Neuron (in vitro differentiated cells): ENCODE measurements around the gene ARMH3.

Experiments used
- H2AFZ ChIP-seq: one replicate; pipeline ENCODE4 v1.6.1; 2013; ENCODE audit warnings: low read depth, mild to moderate bottlenecking, inconsistent platforms, low read length, moderate library complexity
- H3K27me3 ChIP-seq: one replicate; pipeline ENCODE4 v1.6.1; 2013; ENCODE audit warnings: low read length; ENCODE audit not compliant: insufficient read depth
- H3K36me3 ChIP-seq: one replicate; pipeline ENCODE4 v1.6.1; 2013; ENCODE audit warnings: low read length; ENCODE audit not compliant: insufficient read depth
- H3K4me1 ChIP-seq: one replicate; pipeline ENCODE4 v1.6.1; 2013; ENCODE audit warnings: low read length; ENCODE audit not compliant: insufficient read depth
- H3K4me3 ChIP-seq: 2 replicates; pipeline ENCODE4 v1.5.1; 2013; ENCODE audit warnings: mild to moderate bottlenecking, low read length, moderate library complexity
- H3K9me3 ChIP-seq: one replicate; pipeline ENCODE4 v1.6.1; 2013; ENCODE audit warnings: low read length

The ARMH3 gene

DNA sequence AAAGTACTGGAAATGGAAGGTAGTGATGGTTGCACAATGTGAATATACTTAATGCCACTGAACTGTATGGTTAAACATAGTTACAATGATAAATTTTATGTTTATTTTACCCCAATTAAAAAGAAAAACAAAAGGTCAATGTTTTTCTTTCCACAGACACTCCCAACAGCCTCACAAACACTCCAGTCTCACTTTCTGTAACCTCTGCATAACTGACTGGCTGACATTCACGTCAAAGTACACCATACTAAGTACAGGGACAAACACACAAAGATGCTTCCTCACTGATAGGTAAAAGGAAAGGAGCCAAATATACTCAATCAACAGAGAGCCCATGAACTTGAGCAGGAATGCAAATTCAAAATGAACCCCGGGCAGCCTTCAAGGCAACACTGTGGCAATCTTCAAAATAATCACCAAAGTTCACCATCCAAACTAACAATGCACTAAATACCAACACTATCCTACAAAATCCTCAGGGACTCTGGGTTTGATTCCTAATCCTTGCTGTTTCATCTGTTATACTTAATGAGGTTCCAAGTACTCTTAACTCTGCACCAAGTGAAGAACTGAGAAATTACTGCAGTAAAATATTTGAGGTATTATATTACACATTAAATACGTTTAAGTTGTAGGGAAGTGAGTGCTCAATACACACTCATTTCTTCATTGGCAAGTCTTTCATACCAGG lies 90.8 kb downstream of the ARMH3 start:
- Histone ChIP-seq H3K36me3 (peaks cover 13% of the 10 kb centered on the region), H3K27me3 (no peaks in the 10 kb centered on the region), H3K4me3 (no peak overlapping the region), H2AFZ (no peak overlapping the region), H3K4me1 (no peaks in the 10 kb centered on the region), H3K9me3 (no peaks in the 10 kb centered on the region)

DNA sequence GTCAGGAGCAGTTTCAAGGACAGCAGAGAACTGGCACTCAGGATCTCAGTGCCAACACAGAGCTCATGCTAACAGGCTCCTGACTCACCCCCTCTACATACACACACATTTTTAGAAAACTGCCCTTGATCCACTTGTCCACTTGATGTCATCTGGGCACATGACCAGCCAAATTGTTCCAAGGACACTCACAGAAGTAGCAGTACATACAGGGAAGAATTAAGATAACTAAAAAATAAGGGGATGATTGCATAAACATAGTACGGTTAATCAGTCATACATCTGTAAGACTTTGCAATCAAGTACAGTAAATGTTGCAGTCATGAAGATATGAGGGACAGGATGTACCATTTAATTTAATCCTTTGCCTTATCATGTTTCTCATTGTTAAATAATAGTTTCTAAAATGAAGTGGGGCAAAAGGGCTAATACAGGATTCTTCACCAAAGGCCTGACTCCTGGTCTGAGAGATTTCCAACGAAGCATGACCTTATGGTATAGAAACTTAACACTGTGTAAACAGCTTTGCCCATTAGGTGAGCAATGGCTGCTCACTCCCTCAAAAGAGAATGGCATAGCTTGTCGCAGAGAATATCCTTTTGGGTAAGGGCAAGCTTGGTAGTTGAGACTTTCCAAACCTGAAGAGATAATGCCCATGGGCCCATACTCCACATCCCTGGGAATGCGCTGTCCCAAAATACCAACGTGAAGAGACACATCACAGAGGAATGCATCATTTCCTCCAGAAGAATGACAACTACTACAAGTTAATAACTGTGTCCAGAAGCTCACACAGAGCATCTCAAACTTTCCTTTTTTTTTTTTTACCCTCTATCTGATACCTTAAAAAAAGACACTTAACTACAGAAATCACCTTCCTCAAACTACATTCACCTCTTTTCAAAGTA lies 94.1 kb downstream of the ARMH3 start:
- Histone ChIP-seq H3K27me3 (no peaks in the 10 kb centered on the region), H3K4me1 (no peaks in the 10 kb centered on the region), H3K9me3 (no peaks in the 10 kb centered on the region), H3K36me3 (no peaks in the 10 kb centered on the region), H3K4me3 (no peak overlapping the region), H2AFZ (no peak overlapping the region)

DNA sequence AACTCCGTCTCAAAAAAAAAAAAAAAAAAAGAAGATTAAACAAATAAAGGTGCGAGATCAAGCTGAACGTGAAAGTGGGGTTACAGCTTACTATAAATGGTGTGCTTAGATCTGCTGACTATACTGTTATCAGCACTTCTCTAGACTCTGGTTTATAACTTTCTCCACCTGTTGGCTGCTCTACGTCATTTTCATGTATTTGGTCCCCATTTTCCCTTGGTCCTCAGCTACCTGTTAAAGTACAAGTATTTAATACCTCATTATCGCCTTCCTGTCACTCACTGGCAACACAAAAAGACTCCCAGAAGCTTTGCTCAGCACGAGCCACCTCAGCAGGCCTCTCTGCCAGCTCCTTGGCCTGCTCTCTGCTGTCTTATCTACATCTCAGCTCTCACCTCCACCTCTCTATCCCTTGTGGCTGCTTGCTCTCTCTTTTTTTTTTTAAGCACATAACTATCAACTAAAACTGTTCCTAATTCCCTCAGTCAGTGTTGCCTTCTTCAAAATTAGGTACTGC lies 95.0 kb downstream of the ARMH3 start:
- Histone ChIP-seq H3K4me1 (peaks cover 8% of the 10 kb centered on the region), H3K36me3 (no peaks in the 10 kb centered on the region), H3K27me3 (no peaks in the 10 kb centered on the region), H3K4me3 (no peak overlapping the region), H3K9me3 (no peaks in the 10 kb centered on the region), H2AFZ (no peak overlapping the region)

DNA sequence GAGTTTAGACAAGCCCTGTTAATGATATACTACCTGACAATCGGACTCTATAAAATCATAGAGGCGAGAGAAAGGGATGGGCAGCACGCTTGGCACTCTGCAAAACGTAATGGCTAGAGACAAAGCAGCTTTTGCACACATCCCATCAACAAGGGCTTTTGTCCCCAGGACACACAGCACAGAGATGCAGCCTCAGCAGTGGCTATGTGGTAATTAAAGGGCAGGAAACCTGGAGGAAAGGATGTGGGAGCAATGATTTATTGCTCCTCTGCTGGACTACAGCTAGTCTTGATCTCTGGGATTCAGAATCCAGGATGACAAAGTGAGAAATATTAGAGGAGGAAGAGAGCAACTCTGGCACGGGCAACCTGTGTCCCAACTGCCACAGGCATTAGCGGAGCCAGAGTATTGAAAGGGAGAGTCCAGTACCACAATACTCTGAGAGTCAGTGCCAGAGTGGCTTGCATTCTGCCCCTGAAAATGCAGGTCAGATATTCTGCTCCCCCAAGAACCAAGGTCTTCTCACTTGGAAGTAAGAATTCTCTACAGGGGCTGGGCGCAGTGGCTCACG lies 96.5 kb downstream of the ARMH3 start:
- no peak overlapping the region for H3K4me3 ChIP-seq
- no peaks in the 10 kb centered on the region for H3K9me3 ChIP-seq
- H3K27me3 ChIP-seq = no peaks in the 10 kb centered on the region
- peaks cover 9% of the 10 kb centered on the region for H3K4me1 ChIP-seq
- H3K36me3 ChIP-seq = peaks cover 6% of the 10 kb centered on the region
- H2AFZ ChIP-seq = no peak overlapping the region

DNA sequence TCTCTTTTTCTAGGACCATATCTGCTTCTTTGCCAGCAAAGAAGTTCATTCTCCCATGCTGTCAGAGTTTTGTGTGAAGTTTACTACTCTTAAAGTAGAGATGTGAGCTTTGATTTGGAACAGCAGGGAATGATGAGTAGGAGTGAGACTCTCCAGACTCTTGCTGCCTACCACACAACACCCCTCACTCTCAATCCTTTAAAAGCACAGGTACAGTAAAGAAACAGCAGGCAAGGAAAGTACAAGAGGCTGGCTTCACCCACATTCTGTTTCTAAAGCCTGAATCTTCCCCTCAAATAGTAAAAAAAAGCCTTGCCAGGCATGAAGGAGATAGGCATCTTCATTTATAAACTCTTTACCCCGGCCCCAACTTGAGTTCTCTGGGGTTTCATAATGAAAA lies 97.3 kb downstream of the ARMH3 start:
- H3K4me1 ChIP-seq = peaks cover 9% of the 10 kb centered on the region
- H3K9me3 ChIP-seq = no peaks in the 10 kb centered on the region
- H3K27me3 ChIP-seq = no peaks in the 10 kb centered on the region
- no peak overlapping the region for H3K4me3 ChIP-seq
- H2AFZ ChIP-seq = no peak overlapping the region
- H3K36me3 ChIP-seq = peaks cover 7% of the 10 kb centered on the region

DNA sequence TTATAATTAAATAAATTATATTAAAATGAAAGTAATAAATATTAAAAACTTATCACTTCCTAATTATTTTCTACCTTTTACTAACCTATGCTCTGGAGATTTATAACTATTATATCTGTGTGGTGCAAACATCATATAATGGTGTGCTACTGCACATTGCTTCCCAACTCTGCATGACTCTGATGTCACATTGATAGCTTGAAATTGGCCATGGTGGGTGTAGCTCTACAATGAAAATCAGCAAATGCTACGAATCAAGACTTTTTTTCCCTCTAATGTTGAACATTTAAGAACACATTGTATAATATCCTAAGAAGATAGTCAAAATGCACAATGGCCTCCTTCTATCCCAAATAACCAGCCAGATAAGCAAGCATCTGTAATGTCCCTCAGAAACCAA lies 99.1 kb downstream of the ARMH3 start:
- H3K4me1 ChIP-seq = peaks cover 9% of the 10 kb centered on the region
- peaks cover 14% of the 10 kb centered on the region for H3K36me3 ChIP-seq
- no peak overlapping the region for H3K4me3 ChIP-seq
- no peak overlapping the region for H2AFZ ChIP-seq
- peaks cover 3% of the 10 kb centered on the region for H3K9me3 ChIP-seq
- H3K27me3 ChIP-seq = no peaks in the 10 kb centered on the region

DNA sequence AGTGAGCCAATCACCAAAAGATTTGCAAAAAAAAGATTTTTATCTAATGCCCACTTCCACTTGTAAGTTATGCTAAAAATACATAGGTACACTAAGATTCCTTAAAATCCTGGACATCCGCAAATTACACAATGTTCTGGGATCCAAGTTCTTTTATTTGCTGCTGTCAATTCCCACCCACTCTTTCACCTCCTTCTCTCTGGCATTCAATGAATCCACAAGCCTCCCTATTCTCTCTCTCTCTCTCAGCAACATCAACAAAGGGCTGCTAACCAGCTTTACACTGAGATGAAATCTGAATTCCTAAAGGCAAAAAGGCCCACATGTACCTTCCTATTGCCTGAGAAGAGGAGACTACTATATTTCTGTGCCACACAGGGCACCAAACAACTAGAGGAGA lies 99.9 kb downstream of the ARMH3 start:
- H2AFZ ChIP-seq = no peak overlapping the region
- H3K36me3 ChIP-seq = peaks cover 14% of the 10 kb centered on the region
- peaks cover 9% of the 10 kb centered on the region for H3K4me1 ChIP-seq
- H3K27me3 ChIP-seq = no peaks in the 10 kb centered on the region
- no peak overlapping the region for H3K4me3 ChIP-seq
- peaks cover 3% of the 10 kb centered on the region for H3K9me3 ChIP-seq

DNA sequence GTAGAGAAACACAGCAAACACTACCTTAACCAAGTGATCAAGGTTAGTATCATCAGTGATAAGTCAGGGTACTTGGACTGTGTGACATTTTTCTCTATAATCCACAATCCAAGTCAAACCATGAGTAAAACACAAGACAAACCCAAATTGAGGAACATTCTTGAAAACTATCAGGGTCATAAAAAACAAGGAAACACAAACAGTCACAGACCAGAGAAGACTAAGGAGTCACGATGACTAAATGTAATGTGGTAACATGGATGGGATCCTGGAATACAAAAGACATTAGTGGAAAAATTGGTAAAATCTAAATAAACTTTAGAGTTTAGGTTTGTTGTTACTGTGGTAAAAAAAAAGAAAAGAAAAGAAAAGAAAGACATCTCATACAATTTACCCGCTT lies 103.8 kb downstream of the ARMH3 start:
- Histone ChIP-seq H3K4me3 (no peak overlapping the region), H3K9me3 (peaks cover 5% of the 10 kb centered on the region), H3K27me3 (no peaks in the 10 kb centered on the region), H3K36me3 (peaks cover 17% of the 10 kb centered on the region), H3K4me1 (peaks cover 9% of the 10 kb centered on the region), H2AFZ (no peak overlapping the region)

DNA sequence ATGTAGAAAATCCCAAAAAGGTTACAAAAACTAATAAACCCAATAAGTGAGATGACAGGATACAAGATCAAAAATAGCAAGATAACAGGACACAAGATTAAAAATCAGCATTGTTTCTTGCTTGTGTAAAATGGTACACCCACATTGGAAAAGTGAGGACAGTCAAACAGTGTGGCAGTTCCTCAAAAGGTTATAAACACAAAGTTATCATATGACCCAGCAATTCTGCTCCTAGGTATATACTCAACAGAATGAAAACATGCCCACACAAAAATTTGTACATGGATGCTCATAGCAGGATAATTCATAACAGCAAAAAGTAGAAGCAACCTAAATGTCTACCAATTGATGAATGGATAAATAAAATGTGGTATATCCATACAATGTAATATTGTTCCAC lies 105.8 kb downstream of the ARMH3 start:
- no peak overlapping the region for H2AFZ ChIP-seq

DNA sequence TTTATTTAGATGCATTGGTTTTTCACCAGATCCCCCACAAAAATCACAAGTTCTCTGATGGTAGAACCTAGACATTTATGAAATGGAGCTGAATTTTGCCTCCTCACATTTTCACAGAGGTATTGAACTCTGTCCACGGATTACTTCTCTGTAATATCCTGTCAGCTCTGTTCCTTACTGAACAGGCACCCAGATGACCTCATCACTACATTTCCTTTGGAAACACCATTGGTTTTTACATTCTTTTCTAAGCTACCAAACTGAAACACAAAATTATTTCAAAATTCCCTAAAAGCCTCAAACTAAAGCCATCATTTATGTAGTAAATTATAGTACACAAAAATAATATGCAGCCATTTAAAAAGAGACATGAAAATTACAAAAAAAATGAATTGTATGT lies 114.1 kb downstream of the ARMH3 start:
- Histone ChIP-seq H3K4me1 (peaks cover 13% of the 10 kb centered on the region), H3K9me3 (no peaks in the 10 kb centered on the region), H3K4me3 (no peak overlapping the region), H3K27me3 (no peaks in the 10 kb centered on the region), H2AFZ (no peak overlapping the region), H3K36me3 (no peaks in the 10 kb centered on the region)

More for the DNA sequence above, 105.8 kb downstream of the ARMH3 start:
- peaks cover 17% of the 10 kb centered on the region for H3K36me3 ChIP-seq
- no peaks in the 10 kb centered on the region for H3K27me3 ChIP-seq
- H3K4me3 ChIP-seq = no peak overlapping the region
- no peaks in the 10 kb centered on the region for H3K4me1 ChIP-seq
- peaks cover 5% of the 10 kb centered on the region for H3K9me3 ChIP-seq

DNA sequence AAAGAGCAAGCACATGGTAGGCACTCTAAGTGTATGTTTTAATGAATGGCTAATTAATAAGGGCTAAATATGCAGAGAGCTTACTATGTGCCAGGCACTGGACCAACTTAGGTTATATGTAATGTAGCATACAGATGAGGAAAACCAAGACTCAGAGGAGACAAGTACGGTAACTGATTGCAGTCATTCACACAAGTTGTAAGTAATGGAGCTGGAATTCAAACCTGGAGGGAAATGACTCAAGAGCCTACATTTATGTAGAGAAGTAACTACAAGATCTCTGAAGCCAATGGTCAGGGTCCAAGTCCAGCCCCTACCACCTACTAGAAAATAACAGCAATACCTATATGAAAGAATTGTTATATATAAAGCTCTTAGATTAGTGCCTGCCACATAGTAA lies 115.1 kb downstream of the ARMH3 start:
- Histone ChIP-seq H3K36me3 (no peaks in the 10 kb centered on the region), H3K4me1 (peaks cover 13% of the 10 kb centered on the region), H3K9me3 (no peaks in the 10 kb centered on the region), H2AFZ (no peak overlapping the region), H3K4me3 (no peak overlapping the region), H3K27me3 (no peaks in the 10 kb centered on the region)

DNA sequence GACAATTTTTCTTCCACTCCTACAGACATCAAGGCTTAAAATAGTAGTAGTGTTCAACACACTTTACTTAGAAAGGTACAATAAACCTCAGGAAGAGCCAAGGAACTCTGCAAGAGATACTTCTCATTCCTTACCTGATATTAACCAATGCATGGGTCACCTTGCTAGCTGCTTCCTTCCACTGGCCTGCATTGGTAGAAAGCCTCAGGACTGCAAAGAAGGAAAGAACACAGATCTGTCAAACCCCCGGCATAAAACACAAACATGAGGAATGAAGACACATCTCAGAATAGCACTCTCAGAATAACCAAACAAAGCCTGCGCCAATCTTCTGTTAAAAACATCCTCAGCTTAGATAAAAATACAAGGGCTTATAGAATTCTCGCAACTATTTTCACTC lies 116.2 kb downstream of the ARMH3 start:
- H3K4me1 ChIP-seq = peaks cover 25% of the 10 kb centered on the region
- no peaks in the 10 kb centered on the region for H3K36me3 ChIP-seq
- no peaks in the 10 kb centered on the region for H3K9me3 ChIP-seq
- no peaks in the 10 kb centered on the region for H3K27me3 ChIP-seq
- no peak overlapping the region for H3K4me3 ChIP-seq
- H2AFZ ChIP-seq = no peak overlapping the region

DNA sequence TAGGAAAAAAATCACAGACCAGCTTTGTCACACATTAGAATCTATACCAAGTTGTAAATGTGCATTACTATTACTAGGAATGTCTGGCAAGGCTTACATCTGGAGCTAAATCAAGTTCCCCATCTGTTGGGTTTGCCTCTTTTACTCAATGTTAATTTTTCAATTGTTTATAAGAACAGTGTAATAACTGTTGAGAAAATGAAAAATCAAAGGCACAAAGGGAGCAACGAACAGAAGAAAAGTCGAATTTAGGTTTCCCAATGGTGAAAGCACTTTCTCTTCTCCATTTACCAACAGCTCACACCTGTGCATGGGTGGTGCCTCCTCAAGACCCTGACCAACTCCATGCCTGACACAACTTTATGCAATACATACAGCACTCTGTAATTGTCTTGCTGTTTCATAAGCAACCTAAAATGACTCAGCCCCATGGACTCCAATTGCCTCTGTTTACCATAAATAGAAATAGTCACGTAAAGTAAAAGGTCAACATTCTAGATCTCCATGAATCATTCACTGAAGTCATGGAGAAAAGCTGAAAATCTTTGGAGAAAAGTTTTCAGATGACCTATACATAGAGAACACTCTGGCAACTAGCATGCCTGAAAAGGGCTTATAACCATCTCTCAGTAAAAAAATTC lies 116.8 kb downstream of the ARMH3 start:
- no peaks in the 10 kb centered on the region for H3K27me3 ChIP-seq
- peaks cover 29% of the 10 kb centered on the region for H3K4me1 ChIP-seq
- no peaks in the 10 kb centered on the region for H3K9me3 ChIP-seq
- H3K36me3 ChIP-seq = no peaks in the 10 kb centered on the region
- H2AFZ ChIP-seq = no peak overlapping the region
- H3K4me3 ChIP-seq = no peak overlapping the region
